ENCODE results near the gene LRRC28.

The LRRC28 gene

DNA sequence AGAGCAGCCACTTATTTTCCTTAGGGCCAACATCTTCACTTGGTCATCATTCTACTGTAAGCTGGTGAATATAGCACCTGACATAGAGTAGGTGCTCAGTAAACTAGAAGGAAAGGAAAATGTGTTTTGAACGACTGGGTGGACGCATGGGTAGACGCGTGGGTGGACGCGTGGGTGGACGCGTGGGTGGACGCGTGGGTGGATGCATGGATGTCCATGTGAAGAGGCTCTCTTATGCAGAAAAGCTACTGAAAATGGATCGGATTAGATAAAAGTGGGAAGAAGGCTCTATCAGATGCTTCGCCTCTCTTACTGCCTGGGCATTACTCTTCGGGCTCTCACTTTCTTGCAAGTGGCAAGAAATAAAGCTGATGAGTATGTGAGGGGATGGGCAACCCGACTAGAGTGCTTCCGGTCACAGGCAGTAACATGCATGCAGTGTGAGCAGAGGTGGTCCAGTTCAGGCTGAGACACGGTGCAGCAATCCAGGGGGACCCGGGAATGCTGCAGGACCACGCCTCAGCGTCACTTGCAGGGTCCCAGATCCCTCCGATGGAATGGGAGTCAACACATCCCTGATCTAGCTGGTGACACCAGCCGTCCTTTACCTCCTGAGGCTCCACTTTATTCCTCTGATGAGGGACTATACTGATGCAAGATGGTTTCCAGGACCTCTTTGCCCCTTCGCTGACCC is 176.5 kb downstream of the LRRC28 start:
- TF ChIP-seq, protein P1, sequence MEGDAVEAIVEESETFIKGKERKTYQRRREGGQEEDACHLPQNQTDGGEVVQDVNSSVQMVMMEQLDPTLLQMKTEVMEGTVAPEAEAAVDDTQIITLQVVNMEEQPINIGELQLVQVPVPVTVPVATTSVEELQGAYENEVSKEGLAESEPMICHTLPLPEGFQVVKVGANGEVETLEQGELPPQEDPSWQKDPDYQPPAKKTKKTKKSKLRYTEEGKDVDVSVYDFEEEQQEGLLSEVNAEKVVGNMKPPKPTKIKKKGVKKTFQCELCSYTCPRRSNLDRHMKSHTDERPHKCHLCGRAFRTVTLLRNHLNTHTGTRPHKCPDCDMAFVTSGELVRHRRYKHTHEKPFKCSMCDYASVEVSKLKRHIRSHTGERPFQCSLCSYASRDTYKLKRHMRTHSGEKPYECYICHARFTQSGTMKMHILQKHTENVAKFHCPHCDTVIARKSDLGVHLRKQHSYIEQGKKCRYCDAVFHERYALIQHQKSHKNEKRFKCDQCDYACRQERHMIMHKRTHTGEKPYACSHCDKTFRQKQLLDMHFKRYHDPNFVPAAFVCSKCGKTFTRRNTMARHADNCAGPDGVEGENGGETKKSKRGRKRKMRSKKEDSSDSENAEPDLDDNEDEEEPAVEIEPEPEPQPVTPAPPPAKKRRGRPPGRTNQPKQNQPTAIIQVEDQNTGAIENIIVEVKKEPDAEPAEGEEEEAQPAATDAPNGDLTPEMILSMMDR (IDR thresholded peaks at IDR 0.05): no peak
- Histone ChIP-seq H3K4me1 (no peaks in the 10 kb centered on the region), H3K36me3 (ENCODE audit: control insufficient read depth, insufficient read depth, low read length) (no peaks in the 10 kb centered on the region), H3K27ac (no peak overlapping the region), H3K4me3 (ENCODE audit: low read depth, low read length) (no peak overlapping the region), H2AFZ (no peak overlapping the region), H3K4me2 (ENCODE audit: low read length) (no peak overlapping the region), H3K9me3 (ENCODE audit: control insufficient read depth, low read length) (no peaks in the 10 kb centered on the region), H3K79me2 (no peaks in the 10 kb centered on the region), H3K9ac (no peak overlapping the region), H3K27me3 (ENCODE audit: control insufficient read depth, insufficient read depth, low read length) (no peaks in the 10 kb centered on the region)

DNA sequence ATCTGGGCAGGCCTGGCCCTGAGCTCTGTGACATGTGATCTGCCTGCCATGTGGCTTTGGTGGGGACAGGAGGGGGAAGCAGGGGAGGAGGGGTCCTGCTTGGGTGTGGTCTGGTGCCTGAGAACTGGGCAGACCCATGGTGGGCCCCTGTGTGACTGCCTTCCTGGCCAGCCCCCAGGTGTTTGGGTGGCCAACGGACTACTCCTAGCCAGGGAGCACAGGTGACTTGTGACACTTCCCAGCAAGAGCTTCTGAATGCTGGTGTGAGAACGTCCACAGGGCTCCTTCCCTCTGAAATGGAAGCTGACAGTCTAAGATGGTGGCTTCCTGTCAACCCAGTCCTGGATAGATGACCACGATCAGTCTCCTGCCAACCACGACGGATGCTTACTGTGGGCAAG is 178.4 kb downstream of the LRRC28 start:
- Histone ChIP-seq H3K27ac (no peak overlapping the region), H2AFZ (no peak overlapping the region), H3K9me3 (ENCODE audit: control insufficient read depth, low read length) (no peaks in the 10 kb centered on the region), H3K9ac (no peak overlapping the region), H3K36me3 (ENCODE audit: control insufficient read depth, insufficient read depth, low read length) (no peaks in the 10 kb centered on the region), H3K4me1 (no peaks in the 10 kb centered on the region), H3K4me2 (ENCODE audit: low read length) (no peak overlapping the region), H3K4me3 (ENCODE audit: low read depth, low read length) (no peak overlapping the region), H3K27me3 (ENCODE audit: control insufficient read depth, insufficient read depth, low read length) (no peaks in the 10 kb centered on the region), H3K79me2 (no peaks in the 10 kb centered on the region)
- TF ChIP-seq, protein P1 (IDR thresholded peaks at IDR 0.05): no peak

DNA sequence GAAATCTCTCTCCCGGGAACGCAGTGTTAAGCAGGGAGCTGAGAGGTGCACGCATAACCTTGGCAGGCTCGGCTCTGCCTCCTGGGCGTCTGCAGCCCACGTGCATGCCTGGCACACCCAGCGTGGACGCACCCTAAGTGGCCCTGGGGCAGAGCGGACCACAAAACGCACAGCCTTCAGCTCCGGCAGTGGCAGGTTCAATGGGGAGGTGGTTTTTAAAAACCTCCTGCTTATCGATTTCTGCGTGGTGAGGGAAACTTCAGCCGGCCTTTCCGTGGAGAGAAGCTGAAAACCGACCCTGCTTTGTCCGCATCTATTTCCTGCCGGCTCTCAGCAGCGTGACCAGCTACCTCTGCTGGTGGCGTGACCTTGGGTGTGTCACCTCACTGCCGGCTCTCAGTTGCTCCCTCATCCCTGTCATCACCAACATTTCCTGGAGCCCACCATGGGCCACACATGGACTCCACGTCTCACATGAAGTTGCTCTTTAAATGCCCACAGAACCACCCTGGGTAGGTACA is 179.7 kb downstream of the LRRC28 start:
- H3K4me1 ChIP-seq: no peaks in the 10 kb centered on the region

DNA sequence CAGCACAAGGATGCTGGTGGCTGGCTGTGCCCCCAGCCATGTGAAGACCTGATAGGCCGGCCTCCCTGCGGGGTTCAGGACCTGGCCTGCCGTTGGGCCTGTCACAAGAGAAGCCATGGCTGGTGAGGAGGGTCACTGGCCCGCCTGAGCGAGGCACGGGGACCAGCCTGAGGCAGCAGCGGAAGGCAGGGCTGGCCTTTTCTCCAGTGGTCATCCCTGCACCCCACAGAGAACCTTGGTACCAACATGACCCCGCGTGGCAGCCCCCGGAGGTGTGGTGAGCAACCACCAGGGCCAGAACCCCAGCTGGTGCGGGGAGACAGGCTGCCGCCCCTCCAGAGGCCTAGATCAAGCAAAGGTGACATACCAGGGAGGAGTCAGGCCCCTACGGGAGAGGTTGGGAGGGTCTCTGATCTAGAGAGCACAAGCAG is 180.4 kb downstream of the LRRC28 start:
- no peaks in the 10 kb centered on the region for H3K4me1 ChIP-seq
- no peak overlapping the region for H2AFZ ChIP-seq
- no peaks in the 10 kb centered on the region for H3K79me2 ChIP-seq
- no peak overlapping the region for H3K4me3 ChIP-seq (ENCODE audit: low read depth, low read length)
- no peak overlapping the region for H3K9ac ChIP-seq
- TF ChIP-seq, protein P1 (IDR thresholded peaks at IDR 0.05): no peak
- no peaks in the 10 kb centered on the region for H3K9me3 ChIP-seq (ENCODE audit: control insufficient read depth, low read length)
- no peaks in the 10 kb centered on the region for H3K36me3 ChIP-seq (ENCODE audit: control insufficient read depth, insufficient read depth, low read length)
- H3K4me2 ChIP-seq (ENCODE audit: low read length): no peak overlapping the region
- no peaks in the 10 kb centered on the region for H3K27me3 ChIP-seq (ENCODE audit: control insufficient read depth, insufficient read depth, low read length)
- H3K27ac ChIP-seq: no peak overlapping the region

More for the DNA sequence above, 179.7 kb downstream of the LRRC28 start:
- no peaks in the 10 kb centered on the region for H3K79me2 ChIP-seq
- H3K27ac ChIP-seq: no peak overlapping the region
- H3K9ac ChIP-seq: no peak overlapping the region
- H2AFZ ChIP-seq: no peak overlapping the region
- no peaks in the 10 kb centered on the region for H3K9me3 ChIP-seq (ENCODE audit: control insufficient read depth, low read length)
- H3K36me3 ChIP-seq (ENCODE audit: control insufficient read depth, insufficient read depth, low read length): no peaks in the 10 kb centered on the region
- no peaks in the 10 kb centered on the region for H3K27me3 ChIP-seq (ENCODE audit: control insufficient read depth, insufficient read depth, low read length)
- TF ChIP-seq, protein P1 (IDR thresholded peaks at IDR 0.05): no peak
- no peak overlapping the region for H3K4me2 ChIP-seq (ENCODE audit: low read length)
- no peak overlapping the region for H3K4me3 ChIP-seq (ENCODE audit: low read depth, low read length)

Data from parathyroid adenoma (tissue), 2 donors.